ENCODE results near the gene ZNF358.
A peak's percentile ranks its signal among the peaks of the same experiment; 100 is the strongest.

ZNF358 gene

GRCh38 chr19:7522923-7523667 is 7.2 kb downstream of the ZNF358 start:
- DNase-seq (ENCODE audit: insufficient read length), result no peak
- TF ChIP-seq POLR2AphosphoS5 (IDR thresholded peaks at IDR 0.05; ENCODE audit: low read depth, low read length) (no peak), TAF1 (IDR thresholded peaks at IDR 0.05; ENCODE audit: borderline replicate concordance, low read depth, low read length) (no peak), POLR2A (IDR thresholded peaks at IDR 0.05; ENCODE audit: low read depth, low read length) (no peak)
- no peak for FAIRE-seq

DNA sequence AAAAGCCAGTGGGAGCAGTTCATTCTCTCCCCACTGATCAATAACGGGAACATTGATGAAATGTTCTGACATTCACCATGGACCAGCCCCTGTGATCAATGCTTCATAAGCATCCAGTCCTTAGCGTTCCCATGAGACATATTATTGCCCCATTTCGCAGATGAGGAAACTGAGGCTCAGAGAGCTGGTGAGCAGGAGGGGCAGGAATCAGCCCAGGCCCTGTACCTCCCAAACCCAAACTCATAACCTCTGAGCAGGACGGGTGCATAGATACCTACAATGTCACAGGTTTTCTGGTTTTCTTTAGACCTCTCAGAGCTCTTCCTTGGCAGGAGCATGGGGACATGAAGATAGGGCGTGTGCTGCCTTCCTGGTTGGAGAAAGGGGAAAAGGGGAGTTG is 8.6 kb downstream of the ZNF358 start:
- DNase-seq (ENCODE audit: insufficient read length), result no peak
- FAIRE-seq, result no peak
- TF ChIP-seq TAF1 (IDR thresholded peaks at IDR 0.05; ENCODE audit: borderline replicate concordance, low read depth, low read length) (no peak), POLR2A (IDR thresholded peaks at IDR 0.05; ENCODE audit: low read depth, low read length) (no peak)

DNA sequence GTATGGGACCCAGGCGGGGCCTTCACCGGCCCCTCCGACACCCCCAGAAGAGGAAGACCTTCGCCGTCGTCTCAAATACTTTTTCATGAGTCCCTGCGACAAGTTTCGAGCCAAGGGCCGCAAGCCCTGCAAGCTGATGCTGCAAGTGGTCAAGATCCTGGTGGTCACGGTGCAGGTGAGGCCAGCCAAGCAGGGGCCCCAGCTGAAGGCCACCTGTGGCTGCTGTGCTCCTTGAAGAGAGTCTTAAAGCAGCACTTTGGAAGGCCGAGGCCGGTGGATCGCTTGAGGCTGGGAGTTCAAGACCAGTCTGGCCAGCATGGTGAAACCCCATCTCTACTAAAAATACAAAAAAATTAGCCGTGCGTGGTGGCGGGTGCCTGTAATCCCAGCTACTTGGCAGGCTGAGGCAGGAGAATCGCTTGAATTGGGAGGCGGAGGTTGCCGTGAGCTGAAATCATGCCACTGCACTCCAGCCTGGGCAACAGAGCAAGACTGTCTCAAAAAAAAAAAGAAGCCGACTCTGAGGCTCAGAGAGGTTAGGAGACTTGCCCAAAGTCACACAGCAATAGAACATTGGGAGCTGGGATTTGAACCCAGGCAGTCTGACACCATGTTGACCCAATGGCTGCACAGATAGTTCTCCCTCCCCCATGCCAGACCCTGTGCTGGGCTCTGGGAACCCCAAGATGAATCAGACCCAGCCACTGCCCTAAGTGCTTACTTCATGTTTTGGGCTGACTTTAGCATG is 9.3 kb downstream of the ZNF358 start:
- FAIRE-seq (no peak), DNase-seq (ENCODE audit: insufficient read length) (no peak)
- TF ChIP-seq POLR2AphosphoS5 (IDR thresholded peaks at IDR 0.05; ENCODE audit: low read depth, low read length) (no peak), POLR2A (IDR thresholded peaks at IDR 0.05; ENCODE audit: low read depth, low read length) (no peak), TAF1 (IDR thresholded peaks at IDR 0.05; ENCODE audit: borderline replicate concordance, low read depth, low read length) (no peak)

DNA sequence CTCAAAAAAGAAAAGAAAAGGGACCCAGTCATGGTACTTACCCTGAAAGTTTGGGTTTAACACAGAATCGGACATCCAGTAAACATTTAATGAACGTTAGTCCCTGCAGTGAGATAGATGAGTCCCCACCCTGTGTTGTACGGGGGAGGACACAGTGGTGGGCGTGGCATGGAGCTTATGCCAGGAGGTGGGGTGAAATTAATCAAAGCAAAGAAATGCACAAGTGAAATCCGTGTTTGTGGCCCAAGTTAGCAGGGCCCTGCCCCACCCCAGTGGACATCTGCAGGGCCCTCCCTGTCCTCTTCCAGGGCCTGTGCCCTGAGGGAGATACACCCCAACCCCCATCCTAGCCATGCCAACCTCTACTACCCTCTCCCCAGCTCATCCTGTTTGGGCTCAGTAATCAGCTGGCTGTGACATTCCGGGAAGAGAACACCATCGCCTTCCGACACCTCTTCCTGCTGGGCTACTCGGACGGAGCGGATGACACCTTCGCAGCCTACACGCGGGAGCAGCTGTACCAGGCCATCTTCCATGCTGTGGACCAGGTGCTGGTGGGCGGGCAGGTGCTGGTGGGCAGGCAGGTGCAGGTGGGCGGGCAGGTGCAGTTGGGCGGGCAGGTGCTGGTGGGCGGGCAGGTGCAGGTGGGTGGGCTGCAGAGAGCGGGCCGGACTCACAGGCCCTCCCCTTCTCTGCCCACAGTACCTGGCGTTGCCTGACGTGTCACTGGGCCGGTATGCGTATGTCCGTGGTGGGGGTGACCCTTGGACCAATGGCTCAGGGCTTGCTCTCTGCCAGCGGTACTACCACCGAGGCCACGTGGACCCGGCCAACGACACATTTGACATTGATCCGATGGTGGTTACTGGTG is 10.4 kb downstream of the ZNF358 start:
- TF ChIP-seq POLR2AphosphoS5 (IDR thresholded peaks at IDR 0.05; ENCODE audit: low read depth, low read length) (no peak), TAF1 (IDR thresholded peaks at IDR 0.05; ENCODE audit: borderline replicate concordance, low read depth, low read length) (no peak), POLR2A (IDR thresholded peaks at IDR 0.05; ENCODE audit: low read depth, low read length) (no peak)
- DNase-seq (ENCODE audit: insufficient read length) (no peak), FAIRE-seq (no peak)

DNA sequence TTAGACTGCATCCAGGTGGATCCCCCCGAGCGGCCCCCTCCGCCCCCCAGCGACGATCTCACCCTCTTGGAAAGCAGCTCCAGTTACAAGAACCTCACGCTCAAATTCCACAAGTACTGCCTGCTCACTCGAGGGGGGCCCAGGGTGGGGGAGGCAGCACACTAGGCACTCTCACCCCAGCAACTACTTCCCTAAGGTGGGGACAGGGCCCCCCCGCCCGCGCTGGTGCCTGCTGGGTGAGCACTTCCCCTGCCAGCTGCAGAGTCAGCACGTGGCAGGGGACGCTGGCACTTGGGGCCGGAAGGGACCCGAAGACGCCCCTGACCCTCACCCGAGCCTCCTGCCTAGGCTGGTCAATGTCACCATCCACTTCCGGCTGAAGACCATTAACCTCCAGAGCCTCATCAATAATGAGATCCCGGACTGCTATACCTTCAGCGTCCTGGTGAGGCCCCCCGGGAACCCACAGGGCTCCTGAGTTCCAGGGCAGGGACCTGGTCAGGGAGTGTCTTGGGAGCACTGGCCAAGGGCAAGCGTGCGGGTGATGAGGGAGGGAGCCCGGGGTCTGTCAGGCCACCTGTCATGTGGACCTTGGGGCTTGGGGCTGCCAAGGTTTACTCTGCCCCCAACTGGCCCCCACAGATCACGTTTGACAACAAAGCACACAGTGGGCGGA is 11.8 kb downstream of the ZNF358 start:
- DNase-seq (ENCODE audit: insufficient read length) (no peak), FAIRE-seq (no peak)
- TF ChIP-seq POLR2AphosphoS5 (IDR thresholded peaks at IDR 0.05; ENCODE audit: low read depth, low read length) (no peak), TAF1 (IDR thresholded peaks at IDR 0.05; ENCODE audit: borderline replicate concordance, low read depth, low read length) (no peak), POLR2A (IDR thresholded peaks at IDR 0.05; ENCODE audit: low read depth, low read length) (no peak)

- no peak for FAIRE-seq
- peak; percentile 4 for DNase-seq (ENCODE audit: insufficient read length)
- TF ChIP-seq POLR2AphosphoS5 (IDR thresholded peaks at IDR 0.05; ENCODE audit: low read depth, low read length), result no peak
- no peak for TF ChIP-seq TAF1 (IDR thresholded peaks at IDR 0.05; ENCODE audit: borderline replicate concordance, low read depth, low read length)
- no peak for TF ChIP-seq POLR2A (IDR thresholded peaks at IDR 0.05; ENCODE audit: low read depth, low read length)
These were observed 12.3 kb downstream of the ZNF358 start for GRCh38 chr19:7528192-7528519.

DNA sequence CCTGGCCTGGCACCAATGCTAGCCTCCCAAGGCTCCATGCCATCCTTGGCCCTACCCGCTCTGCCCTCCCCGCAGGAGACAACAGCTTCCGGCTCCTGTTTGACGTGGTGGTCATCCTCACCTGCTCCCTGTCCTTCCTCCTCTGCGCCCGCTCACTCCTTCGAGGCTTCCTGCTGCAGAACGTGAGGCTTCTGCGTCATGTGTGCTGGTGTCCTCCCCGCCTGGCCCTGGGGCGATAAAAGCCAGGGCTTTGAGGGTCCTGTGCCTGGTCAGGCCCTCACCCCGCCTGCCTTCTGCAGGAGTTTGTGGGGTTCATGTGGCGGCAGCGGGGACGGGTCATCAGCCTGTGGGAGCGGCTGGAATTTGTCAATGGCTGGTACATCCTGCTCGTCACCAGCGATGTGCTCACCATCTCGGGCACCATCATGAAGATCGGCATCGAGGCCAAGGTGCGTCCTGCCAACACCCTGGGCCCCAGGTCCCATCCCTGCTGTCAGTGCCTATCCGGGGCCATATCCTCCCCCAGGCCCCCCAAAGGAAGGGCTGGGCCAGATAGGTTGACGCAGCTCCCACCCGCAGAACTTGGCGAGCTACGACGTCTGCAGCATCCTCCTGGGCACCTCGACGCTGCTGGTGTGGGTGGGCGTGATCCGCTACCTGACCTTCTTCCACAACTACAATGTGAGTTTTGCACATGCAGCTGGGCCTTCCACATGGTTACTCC is 12.8 kb downstream of the ZNF358 start:
- DNase-seq (ENCODE audit: insufficient read length) (no peak), FAIRE-seq (no peak)
- TF ChIP-seq POLR2A (IDR thresholded peaks at IDR 0.05; ENCODE audit: low read depth, low read length), result no peak
- no peak for TF ChIP-seq POLR2AphosphoS5 (IDR thresholded peaks at IDR 0.05; ENCODE audit: low read depth, low read length)
- TF ChIP-seq TAF1 (IDR thresholded peaks at IDR 0.05; ENCODE audit: borderline replicate concordance, low read depth, low read length), result no peak

DNA sequence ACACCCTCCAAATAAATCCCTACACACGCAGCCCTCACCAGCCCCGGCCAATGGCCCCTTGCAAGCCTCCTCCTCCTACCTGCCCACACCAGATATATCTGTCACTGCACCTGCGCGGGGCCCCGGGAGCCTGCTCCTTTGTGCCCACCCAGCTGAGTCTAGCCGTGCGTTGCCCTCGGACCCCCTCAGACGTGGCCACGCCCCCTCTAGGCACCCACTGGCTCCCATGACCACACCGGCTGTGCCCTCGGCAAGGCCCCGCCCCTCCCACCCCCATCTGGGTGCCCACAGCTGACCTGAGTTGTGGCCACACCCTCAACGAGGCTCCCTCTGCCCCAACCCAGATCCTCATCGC is 13.3 kb downstream of the ZNF358 start:
- FAIRE-seq (no peak), DNase-seq (ENCODE audit: insufficient read length) (no peak)
- TF ChIP-seq TAF1 (IDR thresholded peaks at IDR 0.05; ENCODE audit: borderline replicate concordance, low read depth, low read length), result no peak
- no peak for TF ChIP-seq POLR2A (IDR thresholded peaks at IDR 0.05; ENCODE audit: low read depth, low read length)
- no peak for TF ChIP-seq POLR2AphosphoS5 (IDR thresholded peaks at IDR 0.05; ENCODE audit: low read depth, low read length)

GRCh38 chr19:7529610-7530490 is 13.9 kb downstream of the ZNF358 start:
- TF ChIP-seq POLR2AphosphoS5 (IDR thresholded peaks at IDR 0.05; ENCODE audit: low read depth, low read length) (no peak), POLR2A (IDR thresholded peaks at IDR 0.05; ENCODE audit: low read depth, low read length) (no peak)
- DNase-seq (ENCODE audit: insufficient read length), result no peak
- no peak for FAIRE-seq

Measured in GM12892 (cell line).